A549 (cell line): ENCODE measurements around the gene TRPM2.

Experiments used
- CBX2 ChIP-seq: fragments of 200-600 bp; sonication (generic); IDR thresholded peaks from 2 replicates; pipeline ENCODE4 v1.6.1; 2016; ENCODE audit warnings: low read depth, mild to moderate bottlenecking, borderline replicate concordance
- HOXA7 ChIP-seq: fragments of 250-450 bp; sonication (Bioruptor Pico); IDR thresholded peaks from 2 replicates; pipeline ENCODE4 v1.5.0; 2020; ENCODE audit warnings: mild to moderate bottlenecking, moderate library complexity
- MAZ ChIP-seq: fragments of 150-350 bp; IDR thresholded peaks from 2 replicates; pipeline ENCODE4 v1.6.1; 2014; ENCODE audit warnings: antibody characterized with exemption, low read depth, low read length, borderline replicate concordance
- MYC ChIP-seq: IDR thresholded peaks from 2 replicates; pipeline ENCODE4 v1.6.1; 2012; ENCODE audit warnings: mild to moderate bottlenecking, inconsistent platforms, low read length, improper control_type of control experiment, borderline replicate concordance
- POLR2A ChIP-seq: IDR thresholded peaks from 2 replicates; pipeline ENCODE4 v1.6.1; 2012; ENCODE audit warnings: mild to moderate bottlenecking, low read length
- RAD21 ChIP-seq, 2 experiments: fragments of >200 bp in 1 of 2; sonication (Bioruptor Twin) in 1 of 2; formaldehyde crosslinking in 1 of 2; IDR thresholded peaks in 1 of 2; conservative IDR thresholded peaks in 1 of 2; 2 replicates in 1 of 2; 3 replicates in 1 of 2; pipeline ENCODE4 v1.6.1; 2012 to 2018; ENCODE audit warnings: inconsistent platforms in 1 of 2
- RFX5 ChIP-seq: fragments of 450-650 bp; IDR thresholded peaks from 2 replicates; pipeline ENCODE4 v1.7.1; 2014; ENCODE audit warnings: antibody characterized with exemption, mild to moderate bottlenecking, moderate library complexity
- ZNF302 ChIP-seq: fragments of 250-450 bp; sonication (Bioruptor Pico); IDR thresholded peaks from 2 replicates; pipeline ENCODE4 v1.9.0; 2021; ENCODE audit warnings: inconsistent platforms, mild to moderate bottlenecking, moderate library complexity
- TF ChIP-seq, protein P1 (sequence below): fragments of >200 bp; sonication (Bioruptor Twin); formaldehyde crosslinking; IDR thresholded peaks from 3 replicates; pipeline ENCODE4 v1.5.1; 2016
- TF ChIP-seq, protein P2 (sequence below): fragments of 200-600 bp; sonication (generic); IDR thresholded peaks from 2 replicates; pipeline ENCODE4 v1.6.1; 2016; ENCODE audit warnings: antibody characterized with exemption, mild to moderate bottlenecking, moderate library complexity

DNA sequence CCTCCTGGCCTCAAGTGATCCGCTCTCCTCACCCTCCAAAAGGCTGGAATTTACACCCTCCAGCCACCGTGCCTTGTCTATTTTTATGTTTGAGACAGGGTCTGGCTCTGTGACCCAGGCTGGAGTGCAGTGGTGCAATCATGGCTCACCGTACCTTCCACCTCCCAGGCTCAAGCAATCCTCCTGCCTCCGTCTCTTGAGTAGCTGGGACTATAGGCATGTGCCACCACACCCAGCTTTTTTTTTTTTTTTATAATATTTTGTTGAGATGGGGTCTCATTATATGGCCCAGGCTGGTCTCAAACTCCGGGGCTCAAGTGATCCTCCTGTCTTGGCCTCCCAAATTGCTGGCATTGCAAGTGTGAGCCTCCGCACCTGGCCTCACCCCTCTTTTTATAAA is 38.8 kb downstream of the TRPM2 start:
- TF ChIP-seq HOXA7 (no peak), MAZ (no peak), POLR2A (no peak), ZNF302 (CRISPR knock-in tag) (no peak), MYC (no peak), CBX2 (no peak), RFX5 (no peak), RAD21 (conservative IDR thresholded peaks at IDR 0.05 in 1 of 2, IDR thresholded peaks at IDR 0.05 in 1 of 2) (no peak)
- TF ChIP-seq, protein P1, sequence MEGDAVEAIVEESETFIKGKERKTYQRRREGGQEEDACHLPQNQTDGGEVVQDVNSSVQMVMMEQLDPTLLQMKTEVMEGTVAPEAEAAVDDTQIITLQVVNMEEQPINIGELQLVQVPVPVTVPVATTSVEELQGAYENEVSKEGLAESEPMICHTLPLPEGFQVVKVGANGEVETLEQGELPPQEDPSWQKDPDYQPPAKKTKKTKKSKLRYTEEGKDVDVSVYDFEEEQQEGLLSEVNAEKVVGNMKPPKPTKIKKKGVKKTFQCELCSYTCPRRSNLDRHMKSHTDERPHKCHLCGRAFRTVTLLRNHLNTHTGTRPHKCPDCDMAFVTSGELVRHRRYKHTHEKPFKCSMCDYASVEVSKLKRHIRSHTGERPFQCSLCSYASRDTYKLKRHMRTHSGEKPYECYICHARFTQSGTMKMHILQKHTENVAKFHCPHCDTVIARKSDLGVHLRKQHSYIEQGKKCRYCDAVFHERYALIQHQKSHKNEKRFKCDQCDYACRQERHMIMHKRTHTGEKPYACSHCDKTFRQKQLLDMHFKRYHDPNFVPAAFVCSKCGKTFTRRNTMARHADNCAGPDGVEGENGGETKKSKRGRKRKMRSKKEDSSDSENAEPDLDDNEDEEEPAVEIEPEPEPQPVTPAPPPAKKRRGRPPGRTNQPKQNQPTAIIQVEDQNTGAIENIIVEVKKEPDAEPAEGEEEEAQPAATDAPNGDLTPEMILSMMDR = no peak
- TF ChIP-seq, protein P2, sequence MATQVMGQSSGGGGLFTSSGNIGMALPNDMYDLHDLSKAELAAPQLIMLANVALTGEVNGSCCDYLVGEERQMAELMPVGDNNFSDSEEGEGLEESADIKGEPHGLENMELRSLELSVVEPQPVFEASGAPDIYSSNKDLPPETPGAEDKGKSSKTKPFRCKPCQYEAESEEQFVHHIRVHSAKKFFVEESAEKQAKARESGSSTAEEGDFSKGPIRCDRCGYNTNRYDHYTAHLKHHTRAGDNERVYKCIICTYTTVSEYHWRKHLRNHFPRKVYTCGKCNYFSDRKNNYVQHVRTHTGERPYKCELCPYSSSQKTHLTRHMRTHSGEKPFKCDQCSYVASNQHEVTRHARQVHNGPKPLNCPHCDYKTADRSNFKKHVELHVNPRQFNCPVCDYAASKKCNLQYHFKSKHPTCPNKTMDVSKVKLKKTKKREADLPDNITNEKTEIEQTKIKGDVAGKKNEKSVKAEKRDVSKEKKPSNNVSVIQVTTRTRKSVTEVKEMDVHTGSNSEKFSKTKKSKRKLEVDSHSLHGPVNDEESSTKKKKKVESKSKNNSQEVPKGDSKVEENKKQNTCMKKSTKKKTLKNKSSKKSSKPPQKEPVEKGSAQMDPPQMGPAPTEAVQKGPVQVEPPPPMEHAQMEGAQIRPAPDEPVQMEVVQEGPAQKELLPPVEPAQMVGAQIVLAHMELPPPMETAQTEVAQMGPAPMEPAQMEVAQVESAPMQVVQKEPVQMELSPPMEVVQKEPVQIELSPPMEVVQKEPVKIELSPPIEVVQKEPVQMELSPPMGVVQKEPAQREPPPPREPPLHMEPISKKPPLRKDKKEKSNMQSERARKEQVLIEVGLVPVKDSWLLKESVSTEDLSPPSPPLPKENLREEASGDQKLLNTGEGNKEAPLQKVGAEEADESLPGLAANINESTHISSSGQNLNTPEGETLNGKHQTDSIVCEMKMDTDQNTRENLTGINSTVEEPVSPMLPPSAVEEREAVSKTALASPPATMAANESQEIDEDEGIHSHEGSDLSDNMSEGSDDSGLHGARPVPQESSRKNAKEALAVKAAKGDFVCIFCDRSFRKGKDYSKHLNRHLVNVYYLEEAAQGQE = no peak
